KMS-11 (cell line): ENCODE measurements around the gene DND1.
"Not testable (repeated sequence)": the region's sequence is repeated elsewhere in the genome, so short reads cannot be mapped to it uniquely, and the experiment has no call there.

Source experiments
- H2AFZ ChIP-seq: fragments of 200-600 bp; sonication (generic); 2 replicates; pipeline ENCODE4 v1.6.1; 2016; ENCODE audit warnings: antibody characterized with exemption, mixed run types, low read depth
- H3K27ac ChIP-seq: fragments of 200-600 bp; sonication (generic); 2 replicates; pipeline ENCODE4 v1.6.1; 2016; ENCODE audit warnings: mild to moderate bottlenecking, mixed run types
- H3K27me3 ChIP-seq: fragments of 200-600 bp; sonication (generic); 2 replicates; pipeline ENCODE4 v1.6.1; 2017; ENCODE audit warnings: mild to moderate bottlenecking, low read depth, mixed run types, moderate library complexity; ENCODE audit not compliant: insufficient read depth
- H3K36me3 ChIP-seq: fragments of 200-600 bp; sonication (generic); 2 replicates; pipeline ENCODE4 v1.6.1; 2017; ENCODE audit warnings: mild to moderate bottlenecking, mixed run types; ENCODE audit not compliant: insufficient read depth
- H3K4me1 ChIP-seq: fragments of 200-600 bp; sonication (generic); 2 replicates; pipeline ENCODE4 v1.6.1; 2016; ENCODE audit warnings: mild to moderate bottlenecking, low read depth, mixed run types; ENCODE audit not compliant: poor library complexity, severe bottlenecking
- H3K4me2 ChIP-seq: fragments of 200-600 bp; sonication (generic); 2 replicates; pipeline ENCODE4 v1.7.0; 2016; ENCODE audit warnings: mild to moderate bottlenecking, mixed run types
- H3K4me3 ChIP-seq: fragments of 200-600 bp; sonication (generic); IDR thresholded peaks from 2 replicates; pipeline ENCODE4 v1.6.1; 2017; ENCODE audit warnings: low read depth, low read length, mixed read lengths; ENCODE audit not compliant: insufficient read depth
- H3K79me2 ChIP-seq: fragments of 200-600 bp; sonication (generic); 2 replicates; pipeline ENCODE4 v1.6.1; 2016; ENCODE audit warnings: low read depth, mixed run types; ENCODE audit not compliant: insufficient read depth
- H3K9ac ChIP-seq: fragments of 200-600 bp; sonication (generic); 2 replicates; pipeline ENCODE4 v1.6.1; 2016; ENCODE audit warnings: mild to moderate bottlenecking, mixed run types
- H4K20me1 ChIP-seq: fragments of 200-600 bp; sonication (generic); 2 replicates; pipeline ENCODE4 v1.6.1; 2016; ENCODE audit warnings: mild to moderate bottlenecking, mixed run types; ENCODE audit not compliant: insufficient read depth
- TF ChIP-seq, protein P1 (sequence below): fragments of 200-600 bp; sonication (generic); conservative IDR thresholded peaks from 2 replicates; pipeline ENCODE4 v1.6.1; 2017; ENCODE audit warnings: low read depth, mild to moderate bottlenecking, antibody characterized with exemption, low read length, moderate library complexity, mixed read lengths

Gene DND1

DNA sequence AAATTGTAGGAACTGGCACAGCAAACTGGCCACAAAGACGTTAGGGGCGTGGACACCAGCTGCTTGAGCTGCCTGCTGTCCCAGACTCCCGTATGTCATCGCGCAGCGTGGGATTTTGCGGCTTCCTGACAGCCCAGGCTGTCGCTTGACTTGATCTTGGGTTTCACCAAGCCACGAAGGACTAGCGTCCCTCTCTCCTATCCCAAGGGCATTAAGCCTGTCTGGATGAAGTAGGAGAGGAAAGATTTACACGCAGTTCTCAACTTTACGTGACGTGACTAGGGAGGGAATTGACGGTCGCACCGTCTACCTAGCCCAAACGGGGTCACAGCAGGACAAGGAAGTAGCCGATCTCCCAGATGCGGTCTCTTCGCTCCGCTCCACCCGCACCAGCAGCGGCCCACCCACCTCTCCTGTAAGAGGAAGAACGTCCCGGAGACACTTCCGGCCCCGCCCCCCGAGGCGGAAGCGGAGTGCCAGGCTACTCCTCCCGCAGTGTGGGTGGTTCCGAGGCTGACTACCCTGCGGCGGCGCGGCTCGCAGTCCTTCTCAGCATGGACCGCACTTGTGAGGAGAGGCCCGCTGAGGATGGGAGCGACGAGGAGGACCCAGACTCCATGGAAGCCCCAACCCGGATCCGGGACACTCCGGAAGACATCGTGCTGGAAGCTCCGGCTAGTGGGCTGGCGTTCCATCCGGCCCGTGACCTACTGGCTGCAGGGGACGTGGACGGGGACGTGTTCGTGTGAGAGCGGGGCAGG, 8.8 kb downstream of the DND1 start, which contains the start of gene WDR55:
Gene WDR55, plus strand, starts transcription at position 546 of the 761 bp plus-strand sequence. Its CDS starts 9 bp downstream, at position 555.
- peak within 1 kb of the TSS; percentile 52 for H3K27ac ChIP-seq
- TF ChIP-seq, protein P1, sequence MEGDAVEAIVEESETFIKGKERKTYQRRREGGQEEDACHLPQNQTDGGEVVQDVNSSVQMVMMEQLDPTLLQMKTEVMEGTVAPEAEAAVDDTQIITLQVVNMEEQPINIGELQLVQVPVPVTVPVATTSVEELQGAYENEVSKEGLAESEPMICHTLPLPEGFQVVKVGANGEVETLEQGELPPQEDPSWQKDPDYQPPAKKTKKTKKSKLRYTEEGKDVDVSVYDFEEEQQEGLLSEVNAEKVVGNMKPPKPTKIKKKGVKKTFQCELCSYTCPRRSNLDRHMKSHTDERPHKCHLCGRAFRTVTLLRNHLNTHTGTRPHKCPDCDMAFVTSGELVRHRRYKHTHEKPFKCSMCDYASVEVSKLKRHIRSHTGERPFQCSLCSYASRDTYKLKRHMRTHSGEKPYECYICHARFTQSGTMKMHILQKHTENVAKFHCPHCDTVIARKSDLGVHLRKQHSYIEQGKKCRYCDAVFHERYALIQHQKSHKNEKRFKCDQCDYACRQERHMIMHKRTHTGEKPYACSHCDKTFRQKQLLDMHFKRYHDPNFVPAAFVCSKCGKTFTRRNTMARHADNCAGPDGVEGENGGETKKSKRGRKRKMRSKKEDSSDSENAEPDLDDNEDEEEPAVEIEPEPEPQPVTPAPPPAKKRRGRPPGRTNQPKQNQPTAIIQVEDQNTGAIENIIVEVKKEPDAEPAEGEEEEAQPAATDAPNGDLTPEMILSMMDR = no peak
- peak within 1 kb of the TSS; percentile 29; the same call in 1 of the 2 replicates for H3K9ac ChIP-seq
- peaks cover 21% of the 10 kb centered on the region; the same call in 1 of the 2 replicates for H3K79me2 ChIP-seq
- peak within 1 kb of the TSS; percentile 70 for H2AFZ ChIP-seq
- peaks cover 13% of the 10 kb centered on the region for H3K4me1 ChIP-seq
- H4K20me1 ChIP-seq = no peaks in the 10 kb centered on the region
- peak within 1 kb of the TSS; percentile 27 for H3K4me2 ChIP-seq
- no peaks in the 10 kb centered on the region for H3K36me3 ChIP-seq
- no peaks in the 10 kb centered on the region for H3K27me3 ChIP-seq
- H3K4me3 ChIP-seq = no peak within 1 kb of the TSS

DNA sequence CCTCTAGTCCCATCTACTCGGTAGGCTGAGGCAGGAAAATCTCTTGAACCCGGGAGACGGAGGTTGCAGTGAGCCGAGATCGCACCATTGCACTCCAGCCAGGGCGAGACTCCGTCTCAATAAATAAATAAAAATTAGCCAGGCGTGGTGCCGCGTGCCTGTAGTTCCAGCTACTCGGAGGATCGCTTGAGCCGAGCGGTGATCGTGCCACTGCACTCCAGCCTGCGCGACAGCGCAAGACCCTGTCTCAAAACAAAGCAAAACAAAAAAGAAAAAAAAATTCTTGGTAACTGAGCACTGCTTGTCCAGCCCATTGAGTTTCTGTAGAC, 9.4 kb downstream of the DND1 start:
- no peak overlapping the region for H3K4me3 ChIP-seq
- peak overlapping the region; percentile 27 for H3K4me2 ChIP-seq
- H3K27ac ChIP-seq = peak overlapping the region; percentile 52
- no peaks in the 10 kb centered on the region for H3K27me3 ChIP-seq
- TF ChIP-seq, protein P1 = no peak
- peaks cover 21% of the 10 kb centered on the region; the same call in 1 of the 2 replicates for H3K79me2 ChIP-seq
- peaks cover 13% of the 10 kb centered on the region for H3K4me1 ChIP-seq
- no peaks in the 10 kb centered on the region; the same call in 1 of the 2 replicates for H3K36me3 ChIP-seq
- H4K20me1 ChIP-seq = no peaks in the 10 kb centered on the region
- peak overlapping the region; percentile 29; the same call in 1 of the 2 replicates for H3K9ac ChIP-seq
- peak overlapping the region; percentile 70 for H2AFZ ChIP-seq

DNA sequence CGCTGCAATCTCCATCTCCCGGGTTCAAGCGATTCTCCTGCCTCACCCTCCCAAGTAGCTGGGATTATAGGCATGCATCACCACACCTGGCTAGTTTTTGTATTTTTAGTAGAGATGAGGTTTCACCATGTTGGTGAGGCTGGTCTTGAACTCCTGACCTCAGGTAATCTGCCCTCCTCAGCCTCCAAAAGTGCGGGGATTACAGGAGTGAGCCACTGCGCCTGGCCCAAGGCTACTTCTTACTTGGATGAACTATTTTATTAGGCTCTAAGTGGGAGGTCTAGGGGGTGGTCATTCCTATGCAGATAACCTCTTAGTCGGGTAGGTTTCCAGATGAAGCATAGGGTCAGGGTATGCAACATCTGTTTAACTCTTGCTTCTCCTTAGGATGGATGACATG, 13.0 kb downstream of the DND1 start:
- H3K27ac ChIP-seq, H4K20me1 ChIP-seq, H3K36me3 ChIP-seq, H2AFZ ChIP-seq, H3K9ac ChIP-seq, H3K79me2 ChIP-seq, H3K27me3 ChIP-seq, H3K4me3 ChIP-seq, H3K4me2 ChIP-seq: not testable (repeated sequence)
- peaks cover 23% of the 10 kb centered on the region for H3K4me1 ChIP-seq

DNA sequence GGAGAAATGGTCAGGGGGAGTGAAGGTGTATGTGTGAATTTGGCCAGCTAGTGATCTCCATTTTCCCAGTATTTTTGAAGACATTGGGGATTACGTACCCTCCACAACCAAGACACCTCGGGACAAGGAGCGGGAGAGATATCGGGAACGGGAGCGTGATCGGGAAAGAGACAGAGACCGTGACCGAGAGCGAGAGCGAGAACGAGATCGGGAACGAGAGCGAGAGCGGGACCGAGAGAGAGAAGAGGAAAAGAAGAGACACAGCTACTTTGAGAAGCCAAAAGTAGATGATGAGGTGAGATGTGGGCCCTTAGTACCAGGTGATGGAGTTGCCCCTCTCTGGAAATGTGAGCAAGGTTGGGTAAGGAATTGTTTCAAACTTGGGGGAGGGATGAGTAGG, 14.5 kb downstream of the DND1 start:
- H4K20me1 ChIP-seq = no peaks in the 10 kb centered on the region
- H3K79me2 ChIP-seq = no peaks in the 10 kb centered on the region
- no peak overlapping the region for H3K9ac ChIP-seq
- H3K27ac ChIP-seq = no peak overlapping the region
- no peak overlapping the region for H2AFZ ChIP-seq
- no peak overlapping the region for H3K4me2 ChIP-seq
- H3K27me3 ChIP-seq = no peaks in the 10 kb centered on the region
- TF ChIP-seq, protein P1 = no peak
- peaks cover 22% of the 10 kb centered on the region for H3K4me1 ChIP-seq
- no peak overlapping the region for H3K4me3 ChIP-seq
- no peaks in the 10 kb centered on the region; the same call in 1 of the 2 replicates for H3K36me3 ChIP-seq

DNA sequence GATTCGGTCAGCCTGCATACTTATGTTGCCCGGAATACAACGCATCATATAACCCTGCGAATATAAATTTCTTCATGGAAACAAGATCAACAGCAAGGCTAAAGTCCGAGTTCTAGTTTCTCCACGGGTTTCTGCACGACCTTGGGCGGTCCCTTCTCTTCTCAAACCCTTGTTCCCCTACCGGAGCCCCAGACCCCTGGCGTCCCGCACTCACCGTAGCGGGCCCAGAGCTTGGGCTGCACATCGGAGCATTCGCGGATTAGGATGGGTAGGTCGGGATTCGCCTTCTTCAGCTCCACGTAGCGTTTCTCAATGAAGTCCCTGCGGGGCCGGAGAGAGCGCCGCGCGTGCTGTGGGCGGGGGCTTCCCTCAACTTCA, 26.3 kb downstream of the DND1 start:
- TF ChIP-seq, protein P1 = no peak
- Histone ChIP-seq H3K4me2 (peak overlapping the region; percentile 95), H3K27me3 (no peaks in the 10 kb centered on the region), H3K4me3 (no peak overlapping the region), H2AFZ (peak overlapping the region; percentile 65), H3K27ac (peak overlapping the region; percentile 31), H3K4me1 (peaks cover 7% of the 10 kb centered on the region), H3K79me2 (peaks cover 5% of the 10 kb centered on the region; the same call in 1 of the 2 replicates), H4K20me1 (no peaks in the 10 kb centered on the region), H3K9ac (peak overlapping the region; percentile 48; the same call in 1 of the 2 replicates), H3K36me3 (no peaks in the 10 kb centered on the region; the same call in 1 of the 2 replicates)
